ENCODE data around the gene AFAP1L1. TPM values are rescaled to one million over a fixed set of nuclear protein-coding genes. Genes with fewer than 3 reads are reported as not detected.
A peak's percentile ranks its signal among the peaks of the same experiment; 100 is the strongest.

Gene AFAP1L1
- total RNA-seq, 1 experiment from 2014 or later = 10.3 TPM

GRCh38 chr5:149237662-149238061, 34.0 kb upstream of the AFAP1L1 start:
- peak; percentile 47 for TF ChIP-seq CTCF (IDR thresholded peaks at IDR 0.05; ENCODE audit: unreplicated experiment)
- Mint-ChIP-seq H3K27me3 (ENCODE audit: unreplicated experiment) (no peaks in the 10 kb centered on the region), H3K4me3 (ENCODE audit: low read depth, unreplicated experiment) (no peak overlapping the region), H3K27ac (ENCODE audit: unreplicated experiment) (no peak overlapping the region), H3K9me3 (ENCODE audit: low read depth, unreplicated experiment) (no peaks in the 10 kb centered on the region), H3K36me3 (ENCODE audit: insufficient read depth, unreplicated experiment) (peaks cover 40% of the 10 kb centered on the region), H3K4me1 (ENCODE audit: low read depth, unreplicated experiment) (no peaks in the 10 kb centered on the region)
- DNase-seq = no peak
- intact Hi-C loops (cut with micrococcal nuclease; ENCODE audit: unreplicated experiment) = no loop called here
- CTCF ChIA-PET = no interaction called here
- no TSS peak for BruUV-seq (replicated peaks)

- DNase-seq = no peak
- no peaks in the 10 kb centered on the region for H3K27me3 Mint-ChIP-seq (ENCODE audit: unreplicated experiment)
- no TSS peak for BruUV-seq (replicated peaks)
- CTCF ChIA-PET = no interaction called here
- no peak for TF ChIP-seq CTCF (IDR thresholded peaks at IDR 0.05; ENCODE audit: unreplicated experiment)
- H3K9me3 Mint-ChIP-seq (ENCODE audit: low read depth, unreplicated experiment) = no peaks in the 10 kb centered on the region
- intact Hi-C loops (cut with micrococcal nuclease; ENCODE audit: unreplicated experiment) = no loop called here
- H3K4me1 Mint-ChIP-seq (ENCODE audit: low read depth, unreplicated experiment) = no peaks in the 10 kb centered on the region
- peaks cover 35% of the 10 kb centered on the region for H3K36me3 Mint-ChIP-seq (ENCODE audit: insufficient read depth, unreplicated experiment)
- H3K4me3 Mint-ChIP-seq (ENCODE audit: low read depth, unreplicated experiment) = no peak overlapping the region
- H3K27ac Mint-ChIP-seq (ENCODE audit: unreplicated experiment) = no peak overlapping the region
Observed at GRCh38 chr5:149238540-149238939, 33.1 kb upstream of the AFAP1L1 start.

GRCh38 chr5:149239917-149240316, 31.7 kb upstream of the AFAP1L1 start:
- H3K9me3 Mint-ChIP-seq (ENCODE audit: low read depth, unreplicated experiment) = no peaks in the 10 kb centered on the region
- TF ChIP-seq CTCF (IDR thresholded peaks at IDR 0.05; ENCODE audit: unreplicated experiment) = no peak
- H3K4me3 Mint-ChIP-seq (ENCODE audit: low read depth, unreplicated experiment) = no peak overlapping the region
- CTCF ChIA-PET = no interaction called here
- no peaks in the 10 kb centered on the region for H3K4me1 Mint-ChIP-seq (ENCODE audit: low read depth, unreplicated experiment)
- intact Hi-C loops (cut with micrococcal nuclease; ENCODE audit: unreplicated experiment) = no loop called here
- DNase-seq = no peak
- no peak overlapping the region for H3K27ac Mint-ChIP-seq (ENCODE audit: unreplicated experiment)
- no TSS peak for BruUV-seq (replicated peaks)
- no peaks in the 10 kb centered on the region for H3K27me3 Mint-ChIP-seq (ENCODE audit: unreplicated experiment)
- peaks cover 29% of the 10 kb centered on the region for H3K36me3 Mint-ChIP-seq (ENCODE audit: insufficient read depth, unreplicated experiment)

- H3K27me3 Mint-ChIP-seq (ENCODE audit: unreplicated experiment) = no peaks in the 10 kb centered on the region
- no peaks in the 10 kb centered on the region for H3K9me3 Mint-ChIP-seq (ENCODE audit: low read depth, unreplicated experiment)
- TF ChIP-seq CTCF (IDR thresholded peaks at IDR 0.05; ENCODE audit: unreplicated experiment) = no peak
- no peak overlapping the region for H3K4me3 Mint-ChIP-seq (ENCODE audit: low read depth, unreplicated experiment)
- BruUV-seq (replicated peaks) = no TSS peak
- CTCF ChIA-PET = no interaction called here
- intact Hi-C loops (cut with micrococcal nuclease; ENCODE audit: unreplicated experiment) = no loop called here
- H3K27ac Mint-ChIP-seq (ENCODE audit: unreplicated experiment) = no peak overlapping the region
- DNase-seq = no peak
- peaks cover 35% of the 10 kb centered on the region for H3K36me3 Mint-ChIP-seq (ENCODE audit: insufficient read depth, unreplicated experiment)
- H3K4me1 Mint-ChIP-seq (ENCODE audit: low read depth, unreplicated experiment) = no peaks in the 10 kb centered on the region
Observed at GRCh38 chr5:149240354-149240998, 31.2 kb upstream of the AFAP1L1 start.
